DMS53 treated with DMSO at 0.1 percent for 48 hours (cell line): Measurements from ENCODE around the gene ASPG.

Experiments used
- DNase-seq: peaks from one replicate; lab custom pipeline; 2025; ENCODE audit not compliant: unreplicated experiment; lab: John Stamatoyannopoulos, UW

The ASPG gene

DNA sequence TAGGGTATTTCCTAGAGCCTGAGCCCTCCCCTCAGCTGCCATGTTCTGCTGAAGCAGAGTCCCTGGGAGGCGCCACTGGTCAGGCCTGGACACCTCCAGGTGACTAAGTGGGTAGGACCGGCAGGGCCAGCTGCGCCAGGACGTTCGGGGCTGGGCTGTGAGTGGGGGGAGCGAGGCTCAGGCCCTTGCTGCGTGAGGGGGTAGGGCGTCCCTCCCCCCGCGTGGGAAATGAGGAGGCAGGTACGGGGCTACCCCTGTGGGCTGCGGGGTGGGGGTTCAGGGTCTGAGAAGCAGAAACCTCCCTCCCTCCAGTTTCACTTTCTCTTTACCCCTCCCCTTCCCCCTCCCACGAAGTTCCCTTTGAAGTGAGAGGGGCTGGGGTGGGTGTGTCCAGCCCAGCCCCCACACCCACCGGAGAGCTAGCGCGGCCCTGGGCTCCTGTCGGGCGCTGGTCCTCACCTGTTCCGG, 30.8 kb downstream of the ASPG start:
- no peak for DNase-seq

DNA sequence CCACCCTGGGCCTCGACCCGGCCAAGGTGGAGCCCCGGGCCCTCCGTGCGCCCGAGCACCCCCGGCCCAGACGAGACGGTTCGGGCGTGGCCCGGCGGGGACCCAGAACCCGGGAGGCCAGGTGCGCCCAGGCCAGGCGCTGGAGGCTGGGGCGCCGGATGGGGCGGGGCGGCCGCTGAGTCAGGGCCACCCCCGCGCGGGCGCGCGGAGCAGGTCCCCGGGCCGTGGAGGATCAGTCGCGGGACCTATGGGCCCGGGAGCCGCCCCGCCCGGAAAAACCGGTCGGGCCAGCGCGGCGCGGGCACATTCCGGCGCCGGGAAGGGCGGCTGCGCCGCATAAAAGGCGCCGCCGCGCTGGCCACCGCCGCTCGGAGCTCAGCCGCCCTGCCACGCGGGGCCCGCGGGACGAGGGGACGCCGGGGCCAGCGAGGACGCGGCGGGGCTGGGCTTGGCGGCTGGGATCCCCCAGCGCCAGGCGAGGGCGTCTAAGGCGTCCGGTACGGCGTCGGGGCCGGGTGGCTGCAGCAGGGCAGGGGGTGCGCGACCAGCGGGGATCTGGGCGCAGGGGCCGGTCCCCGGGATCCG, 31.3 kb downstream of the ASPG start:
- no peak for DNase-seq

DNA sequence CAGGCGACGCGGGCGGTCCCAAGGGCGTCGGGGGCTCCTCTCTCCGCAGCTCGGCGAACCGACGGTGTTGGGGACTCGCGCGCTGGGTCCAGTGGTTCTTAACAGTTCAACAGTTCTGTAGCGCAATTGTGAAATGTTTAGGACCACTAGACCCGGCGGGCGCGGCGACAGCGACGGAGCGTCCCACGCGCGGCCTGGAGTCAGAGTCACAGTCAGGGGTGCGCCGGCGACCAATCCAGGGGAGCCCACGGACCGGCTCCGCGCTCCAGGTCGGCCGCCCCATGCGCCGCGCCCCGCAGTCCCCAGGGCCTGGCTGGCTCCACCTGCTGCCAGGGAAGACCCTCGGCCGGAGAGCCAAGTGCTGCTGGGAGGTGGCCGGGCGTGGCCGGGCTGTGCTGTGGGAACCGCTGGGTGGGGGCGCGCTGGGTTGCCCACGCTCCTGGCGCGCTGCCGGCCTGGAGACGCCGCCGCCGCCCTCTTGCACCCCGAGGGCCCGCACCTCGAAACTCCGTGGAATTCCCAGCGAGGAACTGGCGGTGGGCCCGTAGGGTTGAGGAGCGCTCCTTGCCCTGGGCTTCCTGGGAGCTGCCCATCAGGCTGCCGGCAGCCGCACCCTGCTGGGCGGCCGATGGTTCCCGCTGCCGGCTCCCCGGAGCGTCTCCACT, 32.0 kb downstream of the ASPG start:
- no peak for DNase-seq

DNA sequence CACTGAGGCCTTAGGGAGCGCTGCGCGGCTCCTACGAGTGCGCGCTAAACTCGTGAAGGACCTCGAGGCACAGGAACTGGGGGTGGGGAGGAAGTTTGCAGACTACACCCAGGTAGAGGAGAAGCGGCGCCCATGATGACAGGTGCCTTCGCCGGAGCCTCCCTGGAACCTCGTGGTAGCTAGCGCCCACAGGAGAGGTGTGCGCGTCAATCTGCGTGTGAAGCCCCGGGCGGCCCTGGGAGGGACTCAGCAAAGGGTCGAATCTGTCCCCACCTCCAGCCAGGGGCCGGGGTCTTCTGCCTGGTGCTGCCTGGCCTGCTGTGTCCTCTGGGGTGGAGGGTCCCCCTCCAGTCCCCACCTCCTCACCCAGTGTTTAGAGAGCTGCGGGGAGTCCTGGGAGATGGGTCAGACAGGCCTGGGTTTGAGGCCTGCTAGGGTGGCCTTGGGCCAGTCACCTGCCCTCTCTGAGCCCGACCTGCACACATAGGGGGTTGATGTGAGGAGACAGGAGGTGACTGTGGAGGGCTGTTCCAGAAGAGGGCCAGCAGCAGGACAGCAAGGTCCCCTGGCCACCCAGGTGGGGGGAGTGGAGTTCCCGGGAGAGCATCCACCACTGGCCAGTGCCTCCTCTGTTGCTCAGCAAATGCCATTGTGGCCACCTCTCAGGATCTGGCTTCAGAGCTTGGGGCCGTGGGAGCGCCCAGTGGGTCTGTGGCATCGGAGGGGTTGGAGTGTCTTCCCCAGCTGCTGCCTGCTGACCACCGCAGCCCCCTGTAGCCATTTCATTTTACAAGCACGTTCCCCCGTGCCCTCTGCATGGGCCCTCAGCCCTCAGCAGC, 32.7 kb downstream of the ASPG start:
- no peak for DNase-seq

DNA sequence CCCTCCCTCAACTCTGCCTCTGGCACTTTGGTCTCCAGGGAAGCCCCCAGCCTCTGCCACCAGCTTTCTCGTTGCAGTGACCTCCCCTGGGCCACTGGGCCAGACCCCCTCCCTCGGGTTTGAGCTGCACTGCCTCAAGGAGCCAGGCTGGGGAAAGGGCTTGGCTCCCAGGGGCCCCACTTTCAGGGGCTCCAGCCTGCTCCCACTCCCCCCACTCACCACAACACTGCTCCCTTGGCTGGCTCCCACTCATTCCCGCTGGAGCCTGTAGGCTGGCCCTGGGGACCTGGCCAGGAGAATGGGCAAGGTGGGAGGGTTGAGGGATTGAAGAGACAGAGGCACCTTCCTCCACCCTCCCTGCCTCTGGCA, 33.6 kb downstream of the ASPG start:
- no peak for DNase-seq

DNA sequence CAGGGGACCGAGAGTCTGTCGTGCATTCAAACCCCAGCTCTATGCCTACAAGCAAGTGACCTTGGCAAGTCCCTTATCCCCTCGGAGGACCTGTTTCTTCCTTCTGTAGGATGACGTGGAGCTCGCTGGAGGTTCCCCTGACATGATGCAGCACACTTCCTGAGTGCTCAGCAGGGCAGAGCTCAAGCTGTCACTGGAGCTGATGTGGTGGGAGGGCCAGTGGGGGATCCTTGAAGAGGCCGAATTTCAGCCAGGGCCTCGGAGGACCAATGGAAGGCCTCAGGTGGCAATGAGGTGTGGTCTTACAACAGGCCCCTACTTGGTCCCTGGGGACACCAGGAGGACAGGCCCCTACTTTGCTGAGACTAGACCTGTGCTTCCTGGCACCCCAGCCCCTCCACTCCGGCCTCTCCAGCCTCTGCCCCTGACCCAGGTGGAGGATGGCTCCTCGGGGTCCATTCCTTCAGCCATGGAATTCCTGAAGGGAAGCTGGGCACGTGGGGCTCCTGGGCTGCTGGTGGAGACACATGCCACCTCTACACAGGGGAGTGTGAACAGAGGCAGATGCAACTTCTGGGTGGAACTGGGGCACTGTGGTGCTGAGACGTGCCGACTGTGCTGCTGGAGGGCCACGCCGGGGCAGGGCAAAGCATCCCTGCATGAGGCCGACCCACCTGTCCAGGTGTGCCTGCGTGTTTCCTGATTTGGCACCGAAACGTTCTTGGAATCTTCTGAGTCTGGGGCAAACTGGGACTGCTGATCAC, 34.2 kb downstream of the ASPG start:
- no peak for DNase-seq

DNA sequence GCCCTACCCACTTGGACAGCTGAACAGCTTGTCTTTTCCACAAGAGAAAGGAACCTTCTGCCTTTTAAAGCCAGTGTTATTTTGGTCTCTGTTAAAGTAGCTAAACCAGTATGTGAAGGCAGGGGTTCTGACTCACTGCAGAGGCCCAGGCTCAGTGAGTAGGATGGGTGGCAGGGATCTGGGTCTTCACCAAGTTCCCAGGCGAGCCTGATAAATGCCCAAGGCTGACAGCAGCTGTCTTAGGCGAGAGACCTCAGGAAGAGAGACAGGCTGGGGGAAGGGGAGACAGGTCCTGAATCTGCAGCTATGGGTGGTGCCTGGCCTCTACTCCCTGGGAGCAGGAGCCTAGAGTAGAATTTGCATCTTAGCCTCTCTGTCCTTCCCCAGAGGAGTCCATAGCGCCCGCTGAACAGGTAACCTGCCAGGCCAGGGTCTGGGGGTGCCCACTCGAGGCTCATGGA, 34.8 kb downstream of the ASPG start:
- no peak for DNase-seq

DNA sequence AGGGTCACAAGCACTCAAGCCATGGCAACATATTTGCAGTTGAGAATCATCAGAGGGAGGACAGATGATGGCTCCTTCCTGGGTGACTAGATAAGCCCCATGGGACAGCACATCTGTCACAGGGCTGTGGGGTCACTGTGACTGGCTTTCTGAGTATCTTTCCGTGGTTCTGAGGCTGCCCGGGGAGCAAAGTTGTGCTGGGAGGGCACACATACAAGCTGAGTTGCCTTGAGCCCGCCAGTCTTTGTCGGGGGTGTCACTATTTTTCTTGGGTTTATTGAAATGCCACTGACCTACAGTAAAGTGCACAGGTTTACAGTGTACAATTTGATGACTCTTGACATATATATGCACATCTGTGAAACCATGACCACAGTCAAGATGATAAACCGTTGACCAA, 35.6 kb downstream of the ASPG start:
- DNase-seq: no peak

DNA sequence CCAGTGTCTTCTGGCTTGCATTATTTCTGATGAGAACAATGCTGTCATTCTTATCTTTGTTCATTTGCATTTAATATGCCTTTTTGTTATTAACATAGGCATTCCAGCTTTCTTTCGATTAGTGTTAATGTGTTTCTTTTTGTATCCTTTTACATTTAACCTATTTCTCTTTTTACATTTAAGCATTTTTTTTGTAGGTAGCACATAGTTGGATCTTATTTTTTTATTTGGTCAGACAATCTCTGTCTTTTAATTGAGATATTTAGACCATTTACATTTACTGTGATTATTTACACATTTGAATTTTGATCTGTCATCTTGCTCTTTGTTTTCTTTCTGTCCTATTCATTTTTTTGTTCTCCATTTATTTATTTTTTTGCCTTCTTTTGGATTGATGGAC, 38.4 kb downstream of the ASPG start:
- DNase-seq: no peak

DNA sequence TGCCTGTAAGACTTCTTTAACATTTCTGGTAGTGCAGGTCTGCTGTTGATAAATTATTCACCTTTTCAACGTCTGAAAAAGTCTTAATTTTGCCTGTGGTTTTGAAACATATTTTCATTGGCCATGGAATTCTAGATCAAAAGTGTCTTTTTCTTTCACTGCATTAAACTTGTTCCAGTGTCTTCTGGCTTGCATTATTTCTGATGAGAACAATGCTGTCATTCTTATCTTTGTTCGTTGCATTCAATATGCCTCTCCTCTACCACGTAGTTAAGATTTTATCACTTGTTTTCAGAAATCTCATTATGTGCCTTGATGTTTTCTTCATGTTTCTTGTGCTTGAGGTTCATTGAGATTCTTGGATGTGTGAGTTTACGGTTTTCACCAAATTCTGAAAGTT, 39.5 kb downstream of the ASPG start:
- no peak for DNase-seq

DNA sequence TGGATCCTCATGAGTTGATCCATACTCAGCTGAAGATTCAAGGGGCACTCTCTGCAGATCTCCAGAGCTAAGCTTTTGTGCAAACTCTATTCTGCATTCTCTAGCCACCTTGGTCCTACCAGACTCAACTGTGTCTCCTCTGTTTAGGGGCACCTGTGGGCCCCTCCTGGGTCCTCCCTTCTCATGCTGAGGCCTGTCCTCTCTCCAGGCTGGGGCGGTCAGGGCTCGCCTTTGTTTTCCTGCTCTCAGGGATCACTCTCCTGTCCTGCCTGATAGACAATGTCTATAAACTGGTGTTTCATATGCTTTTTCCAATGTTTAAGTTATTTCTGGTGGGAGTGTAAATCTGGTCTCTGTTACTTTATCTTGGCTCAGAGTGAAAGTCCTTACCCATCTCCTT, 41.3 kb downstream of the ASPG start:
- DNase-seq: no peak

DNA sequence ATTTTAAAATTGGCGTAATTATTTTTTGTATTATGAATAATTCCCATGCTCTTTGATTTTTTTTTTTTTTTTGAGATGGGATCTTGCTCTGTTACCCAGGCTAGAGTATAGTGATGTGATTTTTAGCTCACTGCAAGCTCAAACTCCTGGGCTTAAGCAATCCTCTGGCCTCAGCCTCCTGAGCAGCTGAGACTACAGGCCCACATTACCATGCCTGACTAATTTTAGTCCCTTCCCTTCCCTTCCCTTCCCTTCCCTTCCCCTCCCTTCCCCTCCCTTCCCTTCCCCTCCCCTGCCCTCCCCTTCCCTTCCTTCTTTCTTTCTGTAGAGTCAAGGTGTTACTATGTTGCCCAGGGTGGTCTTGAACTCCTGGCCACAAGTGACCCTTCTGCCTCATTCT, 43.5 kb downstream of the ASPG start:
- no peak for DNase-seq

DNA sequence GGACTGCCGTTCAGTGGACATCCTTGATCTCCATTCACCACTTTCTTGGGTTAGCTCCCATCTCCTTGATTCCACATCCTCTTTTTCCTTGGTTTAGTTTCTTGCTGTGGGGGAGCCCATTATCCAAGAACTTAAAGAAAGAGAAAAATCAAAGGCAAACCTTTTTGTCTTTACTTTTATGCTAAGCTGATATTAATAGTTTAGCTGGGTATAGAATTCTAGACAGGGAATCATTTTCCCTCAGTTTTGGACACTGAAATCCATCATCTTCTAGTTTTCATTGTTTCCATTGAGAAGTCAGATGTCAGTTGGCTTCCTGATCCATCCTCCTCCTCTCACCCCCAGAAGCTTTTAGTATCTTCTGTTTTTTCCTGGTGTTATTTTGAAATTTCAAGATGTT, 44.1 kb downstream of the ASPG start:
- DNase-seq: no peak

DNA sequence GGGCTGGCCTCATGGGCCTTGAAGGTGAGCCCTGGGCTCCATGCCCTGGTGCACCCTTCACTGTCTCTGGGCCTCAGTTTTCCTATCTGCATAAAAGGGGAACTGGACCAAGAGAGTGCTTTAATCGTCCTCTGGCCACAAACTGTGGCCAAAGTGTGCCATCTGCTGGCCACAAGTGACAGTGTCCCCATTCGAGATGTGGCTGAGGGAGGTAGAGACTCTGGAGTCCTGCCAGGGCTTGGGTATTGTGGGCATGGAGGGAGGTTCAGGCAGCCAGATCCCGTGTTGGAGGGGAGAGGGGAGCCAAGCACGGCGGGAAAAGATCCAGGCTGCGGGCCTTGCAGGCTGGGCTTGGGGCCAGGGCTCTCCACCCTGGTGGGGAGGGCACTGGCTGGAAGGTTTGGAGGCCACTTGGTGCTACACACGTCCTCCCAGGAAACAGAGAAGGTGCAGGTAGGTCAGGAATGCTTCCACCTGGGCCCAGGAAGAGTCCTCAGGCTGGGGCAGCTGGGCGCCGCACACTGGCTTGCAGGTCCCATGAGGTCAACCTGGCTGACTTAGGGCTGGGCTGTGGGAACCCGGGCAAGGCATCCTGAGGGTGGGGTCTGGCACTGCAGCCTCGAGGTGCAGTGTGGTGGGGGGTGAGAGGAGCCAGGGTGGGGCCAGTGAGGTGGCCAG, 45.6 kb downstream of the ASPG start:
- DNase-seq: no peak

DNA sequence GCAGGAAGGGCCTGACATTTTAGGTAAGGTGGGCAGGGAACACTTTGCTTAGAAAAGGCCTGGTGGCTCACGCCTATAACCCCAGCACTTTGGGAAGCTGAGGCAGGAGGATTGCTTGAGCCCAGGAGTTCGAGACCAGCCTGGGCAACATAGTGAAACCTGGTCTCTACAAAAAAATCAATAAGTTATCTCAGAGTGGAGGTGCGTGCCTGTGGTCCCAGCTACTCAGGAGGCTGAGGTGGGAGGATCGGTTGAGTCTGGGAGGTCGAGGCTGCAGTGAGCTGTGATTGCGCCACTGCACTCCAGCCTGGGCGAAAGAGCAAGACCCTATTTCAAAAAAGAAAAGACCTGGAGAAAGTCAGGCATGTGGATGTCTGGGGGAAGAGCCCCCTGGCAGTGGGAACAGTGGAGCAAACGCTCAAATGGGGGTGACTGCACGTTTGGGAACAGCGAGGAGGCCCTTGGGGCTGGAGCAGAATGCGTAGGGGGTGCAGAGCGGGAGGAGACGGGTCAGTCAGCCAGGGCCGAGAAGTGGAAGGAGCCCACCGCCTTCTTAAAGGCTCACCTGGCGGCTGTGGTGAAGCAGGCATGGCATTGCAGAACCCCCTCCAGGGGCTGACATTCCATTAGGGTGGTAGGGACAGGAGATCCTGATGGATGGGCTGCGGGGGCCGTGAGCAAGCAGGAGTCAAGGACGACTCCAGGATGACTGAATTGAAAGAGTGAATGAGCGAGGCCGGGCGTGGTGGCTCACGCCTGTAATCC, 46.6 kb downstream of the ASPG start:
- no peak for DNase-seq

DNA sequence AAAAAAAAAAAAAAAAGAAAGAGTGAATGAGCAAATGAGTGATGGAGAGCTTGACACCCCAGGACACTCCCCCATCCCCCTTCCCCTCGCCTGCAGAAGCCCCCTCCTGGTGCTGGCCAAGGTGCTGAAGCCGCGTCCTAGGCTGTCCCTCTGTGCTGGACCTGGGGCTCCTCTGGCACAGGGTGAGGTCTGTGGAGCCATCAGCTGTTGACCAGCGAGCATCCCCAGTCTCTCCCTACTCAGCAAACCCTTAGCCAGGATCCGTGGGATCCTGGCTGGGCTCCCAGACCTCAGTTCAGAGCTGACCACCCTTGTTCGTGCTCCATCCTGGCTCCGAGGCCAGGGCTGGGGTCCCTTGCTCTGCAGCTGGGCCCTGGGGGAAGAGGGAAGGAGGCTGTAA, 47.5 kb downstream of the ASPG start:
- no peak for DNase-seq

DNA sequence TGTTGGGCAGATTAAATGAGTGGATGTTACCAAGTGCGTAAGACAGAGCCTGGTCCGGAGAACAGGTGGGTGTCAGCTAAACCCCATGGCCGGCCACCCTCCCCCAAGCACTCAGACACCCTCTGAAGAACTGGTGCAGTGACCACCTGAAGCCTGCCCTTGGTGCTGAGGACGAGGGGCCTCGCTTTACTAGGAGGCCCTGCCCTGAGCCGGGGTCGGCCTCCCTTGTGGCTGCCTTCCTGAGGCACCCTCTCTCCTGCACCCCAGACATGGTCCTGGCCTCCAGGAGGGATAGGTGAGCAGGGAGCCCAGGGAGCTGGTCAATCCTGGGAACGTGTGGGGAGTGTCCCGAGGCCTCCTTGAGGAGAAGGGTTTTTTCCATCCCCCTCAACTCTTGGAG, 48.0 kb downstream of the ASPG start:
- no peak for DNase-seq

DNA sequence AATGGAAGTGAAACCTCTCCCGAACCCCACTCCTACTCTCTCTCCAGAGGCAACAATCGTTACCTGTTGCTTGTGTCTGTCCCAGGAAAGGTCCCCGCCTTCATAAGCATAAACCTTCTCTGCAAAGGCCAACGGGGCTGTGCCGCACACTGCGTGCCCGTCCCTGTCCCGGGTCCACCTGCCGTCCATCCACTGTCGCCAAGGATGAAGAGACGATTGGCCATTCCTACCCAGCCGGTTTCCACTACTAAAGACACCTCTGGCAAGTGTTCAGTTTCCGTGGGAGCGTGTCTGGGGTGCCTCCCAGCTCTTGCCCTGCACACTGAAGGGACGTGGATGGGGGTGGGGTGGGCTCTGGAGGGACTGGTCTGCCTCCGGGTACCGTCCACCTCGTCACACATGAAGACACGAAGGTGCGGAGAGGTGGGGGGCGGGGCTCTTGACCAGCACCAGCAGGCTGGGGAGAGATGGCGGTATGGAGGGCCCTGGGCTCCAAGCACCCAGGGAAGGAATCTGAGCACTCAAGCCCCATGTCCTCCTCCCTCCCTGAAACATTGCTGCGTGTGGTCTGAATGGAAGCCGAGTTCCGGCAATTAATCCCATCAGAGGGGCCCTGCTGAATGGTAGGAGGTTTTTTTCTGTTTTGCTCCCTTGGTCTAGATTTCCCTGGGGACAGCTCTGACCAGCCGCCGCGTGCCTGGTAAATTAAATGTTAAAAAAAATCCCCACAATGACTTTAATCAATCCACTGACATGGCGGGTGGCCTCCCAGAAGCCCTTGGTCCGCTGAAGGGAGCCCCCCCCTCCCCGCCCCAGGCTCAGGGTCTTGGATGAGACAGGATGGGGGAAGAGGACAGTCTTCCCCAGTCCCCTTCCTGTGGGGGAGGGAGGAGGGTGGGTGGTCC, 48.8 kb downstream of the ASPG start:
- no peak for DNase-seq
